GM19324 (cell line): ENCODE measurements around the gene DLGAP5.

Experiments
- ATAC-seq: cut with Tn5 transposase; IDR thresholded peaks from one replicate; pipeline ENCODE4 v1.9.1; 2021; ENCODE audit warnings: mild to moderate bottlenecking, moderate library complexity; ENCODE audit not compliant: unreplicated experiment, low FRiP score

DLGAP5 gene, protein sequence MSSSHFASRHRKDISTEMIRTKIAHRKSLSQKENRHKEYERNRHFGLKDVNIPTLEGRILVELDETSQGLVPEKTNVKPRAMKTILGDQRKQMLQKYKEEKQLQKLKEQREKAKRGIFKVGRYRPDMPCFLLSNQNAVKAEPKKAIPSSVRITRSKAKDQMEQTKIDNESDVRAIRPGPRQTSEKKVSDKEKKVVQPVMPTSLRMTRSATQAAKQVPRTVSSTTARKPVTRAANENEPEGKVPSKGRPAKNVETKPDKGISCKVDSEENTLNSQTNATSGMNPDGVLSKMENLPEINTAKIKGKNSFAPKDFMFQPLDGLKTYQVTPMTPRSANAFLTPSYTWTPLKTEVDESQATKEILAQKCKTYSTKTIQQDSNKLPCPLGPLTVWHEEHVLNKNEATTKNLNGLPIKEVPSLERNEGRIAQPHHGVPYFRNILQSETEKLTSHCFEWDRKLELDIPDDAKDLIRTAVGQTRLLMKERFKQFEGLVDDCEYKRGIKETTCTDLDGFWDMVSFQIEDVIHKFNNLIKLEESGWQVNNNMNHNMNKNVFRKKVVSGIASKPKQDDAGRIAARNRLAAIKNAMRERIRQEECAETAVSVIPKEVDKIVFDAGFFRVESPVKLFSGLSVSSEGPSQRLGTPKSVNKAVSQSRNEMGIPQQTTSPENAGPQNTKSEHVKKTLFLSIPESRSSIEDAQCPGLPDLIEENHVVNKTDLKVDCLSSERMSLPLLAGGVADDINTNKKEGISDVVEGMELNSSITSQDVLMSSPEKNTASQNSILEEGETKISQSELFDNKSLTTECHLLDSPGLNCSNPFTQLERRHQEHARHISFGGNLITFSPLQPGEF

DNA sequence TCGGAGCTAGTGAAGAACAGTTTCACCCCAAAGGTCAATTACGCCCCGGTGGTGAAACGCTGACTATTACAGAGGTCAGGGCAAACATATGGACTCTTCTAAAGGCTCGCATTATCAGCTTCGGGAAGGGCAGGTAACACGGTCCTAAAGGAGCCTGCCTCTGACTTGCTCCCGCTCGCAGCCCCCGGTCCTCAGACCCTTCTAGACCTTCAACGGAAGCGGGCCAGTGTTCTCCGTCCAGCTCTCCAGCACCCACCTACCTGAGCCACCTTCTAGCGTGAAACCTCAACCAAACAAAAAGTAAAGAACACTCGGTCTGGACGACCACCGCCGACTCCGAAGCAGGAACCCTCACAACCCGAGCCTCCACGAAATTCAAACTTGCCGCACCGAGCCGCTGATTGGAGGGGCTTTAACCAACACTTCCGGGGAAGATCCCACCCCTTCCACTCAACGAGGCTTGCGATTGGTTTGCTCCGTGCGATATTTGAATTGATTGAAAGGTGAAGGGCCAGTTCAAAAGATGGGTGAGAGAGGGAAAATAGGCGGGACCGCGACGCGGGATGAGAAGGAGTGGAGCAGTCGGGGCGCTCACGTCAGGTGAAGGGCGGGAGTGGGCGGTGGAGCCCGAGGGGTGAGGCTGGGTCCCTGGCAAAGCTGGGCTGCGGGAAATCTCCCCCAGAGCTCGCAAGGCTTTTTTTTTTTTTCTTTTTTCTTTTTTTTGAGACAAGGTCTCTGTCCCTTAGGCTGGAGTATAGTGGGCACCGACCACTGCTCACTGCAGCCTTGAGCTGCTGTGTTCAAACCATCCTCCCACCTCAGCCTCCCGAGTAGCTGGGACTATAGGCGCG lies at the start of gene DLGAP5:
Gene DLGAP5, minus strand, starts transcription at position 383 of the 851 bp plus-strand sequence. CDS start 2,406 bp downstream, outside the sequence.
- ATAC-seq = peak; percentile 98

DNA sequence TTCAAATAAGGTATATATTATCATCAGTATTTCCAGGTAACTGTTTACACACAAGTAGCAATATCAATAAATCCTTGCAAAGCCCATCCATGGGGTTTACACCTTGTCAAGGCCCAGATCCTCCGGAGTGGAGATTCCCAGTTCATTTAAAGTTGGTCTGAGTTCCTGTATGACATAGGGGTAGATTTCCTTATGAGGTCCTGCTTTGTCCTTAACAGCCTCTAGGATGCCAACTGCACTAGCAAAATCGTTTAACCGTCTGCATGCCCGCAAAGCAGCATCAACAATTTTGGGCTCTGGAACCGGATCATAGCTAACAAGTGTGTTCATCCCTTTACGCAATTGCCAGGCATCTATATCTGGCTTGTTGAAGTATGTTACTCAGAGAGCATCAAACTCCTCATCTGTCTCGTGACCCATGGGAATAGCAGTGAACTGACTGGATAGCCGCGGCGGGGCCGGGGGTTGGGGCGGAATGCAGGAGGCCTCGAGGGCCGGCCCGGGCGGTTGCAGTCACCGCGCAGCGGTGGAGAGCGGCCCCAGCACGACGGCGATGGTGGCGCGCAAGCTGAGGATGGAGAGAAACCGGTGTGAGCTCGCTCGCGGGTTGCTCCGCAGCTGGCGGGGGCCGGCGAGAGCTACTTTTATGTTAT lies 49.3 kb upstream of the DLGAP5 start:
- no peak for ATAC-seq

DNA sequence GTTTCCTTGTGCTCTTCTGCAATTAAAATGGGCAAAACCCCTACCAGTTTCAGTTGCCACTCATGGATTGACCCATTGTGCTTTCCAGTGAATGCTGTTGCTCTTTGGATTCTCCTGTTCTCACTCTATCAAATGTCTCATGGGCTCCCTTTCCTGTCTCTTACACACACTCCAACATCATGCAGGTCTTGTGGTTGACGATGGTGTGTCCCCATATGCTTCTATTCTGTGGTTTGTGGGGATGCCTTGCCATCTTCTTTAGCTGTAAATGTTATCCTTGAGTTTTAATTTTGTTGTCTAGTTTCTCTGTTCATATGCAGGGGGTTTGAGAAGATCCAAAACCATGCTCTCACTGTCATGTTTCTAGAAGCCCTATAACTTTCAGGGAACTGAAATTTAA lies 47.9 kb upstream of the DLGAP5 start:
- ATAC-seq = no peak

DNA sequence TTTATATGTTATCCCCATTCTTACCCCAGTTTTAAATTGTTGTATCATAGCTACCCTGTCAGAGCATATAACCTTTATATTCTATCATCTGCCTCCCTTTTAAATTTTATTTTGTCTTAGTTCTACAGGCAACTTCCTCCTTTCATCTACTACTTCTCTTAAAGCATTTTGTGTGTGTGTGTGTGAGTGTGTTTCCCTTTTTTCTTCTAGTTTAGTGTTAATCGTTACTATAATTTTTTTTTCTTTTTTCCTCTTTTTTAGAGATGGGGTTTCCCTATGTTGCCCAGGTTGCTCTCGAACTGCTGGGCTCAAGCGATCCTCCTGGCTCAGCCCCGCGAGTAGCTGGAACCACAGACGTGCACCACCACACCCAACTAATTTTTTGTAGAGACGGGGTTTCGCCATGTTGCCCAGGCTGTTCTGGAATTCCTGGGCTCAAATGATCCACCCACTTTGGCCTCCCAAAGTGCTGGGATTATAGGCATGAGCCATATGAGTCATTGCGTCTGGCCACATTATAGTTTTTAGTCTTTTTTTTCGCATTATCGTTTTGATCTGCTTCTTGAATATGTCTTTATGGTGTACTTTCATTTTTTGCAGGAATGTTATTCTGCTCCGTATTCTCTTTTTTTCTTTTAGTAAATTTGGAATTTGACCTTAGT lies 46.8 kb upstream of the DLGAP5 start:
- no peak for ATAC-seq

DNA sequence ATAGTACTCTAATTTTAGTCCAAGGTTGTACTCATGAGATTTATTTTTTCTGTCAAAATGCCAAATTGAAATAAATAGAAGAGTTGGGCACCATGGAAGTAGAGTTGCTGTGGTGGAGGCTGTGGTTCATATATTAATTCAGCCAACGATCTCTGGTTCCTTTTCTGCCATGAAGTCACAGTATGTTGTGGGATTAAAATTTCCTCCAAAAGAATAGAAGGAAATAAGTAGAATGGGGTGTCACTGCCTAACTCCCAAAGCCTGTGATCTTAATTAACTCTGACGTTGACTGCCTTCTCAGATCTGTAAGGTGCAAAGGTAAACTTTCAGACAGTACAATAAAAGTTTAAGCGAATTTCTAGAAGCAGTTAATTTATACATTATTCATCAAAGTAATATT lies 42.2 kb upstream of the DLGAP5 start:
- ATAC-seq = no peak

DNA sequence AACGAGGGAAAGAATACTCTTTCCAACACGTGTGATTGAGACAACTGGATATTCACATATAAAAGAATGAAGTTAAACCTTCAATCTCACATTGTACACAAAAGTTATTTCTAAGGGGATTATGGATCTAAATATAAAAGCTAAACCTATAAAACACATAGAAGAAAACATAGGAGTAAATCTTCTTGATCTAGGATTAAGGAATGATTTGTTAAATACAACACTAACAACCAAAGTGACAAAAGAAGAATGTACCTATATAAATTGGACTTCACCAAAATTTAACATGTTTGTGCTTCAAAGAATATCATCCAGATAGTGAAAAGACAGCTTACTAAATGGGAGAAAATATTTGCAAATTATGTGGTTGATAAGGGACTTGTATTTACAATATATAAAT lies 36.9 kb upstream of the DLGAP5 start:
- no peak for ATAC-seq

DNA sequence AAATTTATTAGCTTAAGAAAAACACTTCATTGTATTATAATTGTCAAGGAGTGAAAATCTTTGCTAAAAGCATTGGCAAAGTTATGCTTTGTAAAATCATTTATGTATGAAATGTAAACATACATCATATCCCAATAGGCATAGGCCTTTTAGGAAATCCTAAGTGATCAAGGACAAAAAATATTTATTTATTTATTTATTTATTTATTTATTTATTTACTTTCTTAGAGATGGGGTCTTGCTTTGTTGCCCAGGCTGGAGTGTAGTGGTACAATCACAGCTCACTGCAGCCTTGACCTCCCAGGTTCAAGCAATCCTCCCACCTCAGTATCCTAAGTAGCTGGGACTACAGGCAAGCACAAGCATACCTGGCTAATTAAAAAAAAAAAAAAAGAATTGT lies 32.0 kb upstream of the DLGAP5 start:
- ATAC-seq = no peak

DNA sequence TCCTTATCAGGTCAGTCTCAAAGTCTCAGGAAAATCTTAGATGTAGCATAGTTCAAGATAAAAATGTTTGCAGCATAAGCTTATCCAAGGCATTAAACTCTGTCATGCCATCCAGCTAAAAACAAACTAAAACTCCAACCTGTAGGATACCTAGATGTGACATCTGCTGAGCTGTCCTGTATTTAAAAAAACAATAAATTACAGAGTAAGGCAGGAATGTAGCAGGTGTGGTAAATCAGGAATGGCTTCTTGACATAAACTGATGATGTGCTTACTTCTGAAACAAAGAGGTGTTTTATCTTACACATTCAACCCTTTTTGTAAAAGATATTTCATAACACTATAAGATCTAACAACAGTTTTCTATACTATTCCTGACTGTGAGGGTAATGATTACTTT lies 30.6 kb upstream of the DLGAP5 start:
- no peak for ATAC-seq

DNA sequence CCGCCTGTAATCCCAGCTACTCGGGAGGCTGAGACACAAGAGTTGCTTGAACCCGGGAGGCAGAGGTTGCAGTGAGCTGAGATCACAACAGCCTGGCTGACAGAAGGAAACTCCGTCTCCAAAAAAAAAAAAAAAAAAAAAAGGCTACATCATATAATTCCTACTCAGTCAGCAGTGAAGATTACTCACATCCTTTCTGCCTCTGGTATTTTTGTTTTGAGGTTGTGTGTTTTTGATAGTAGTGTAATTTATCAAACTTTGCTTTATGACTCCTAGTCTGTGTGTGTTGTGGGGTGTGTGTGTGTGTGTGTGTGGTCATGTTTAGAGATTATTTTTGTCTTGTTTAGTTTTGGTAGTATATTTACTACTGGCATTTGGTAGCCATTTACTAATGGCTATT lies 29.8 kb upstream of the DLGAP5 start:
- ATAC-seq = no peak

DNA sequence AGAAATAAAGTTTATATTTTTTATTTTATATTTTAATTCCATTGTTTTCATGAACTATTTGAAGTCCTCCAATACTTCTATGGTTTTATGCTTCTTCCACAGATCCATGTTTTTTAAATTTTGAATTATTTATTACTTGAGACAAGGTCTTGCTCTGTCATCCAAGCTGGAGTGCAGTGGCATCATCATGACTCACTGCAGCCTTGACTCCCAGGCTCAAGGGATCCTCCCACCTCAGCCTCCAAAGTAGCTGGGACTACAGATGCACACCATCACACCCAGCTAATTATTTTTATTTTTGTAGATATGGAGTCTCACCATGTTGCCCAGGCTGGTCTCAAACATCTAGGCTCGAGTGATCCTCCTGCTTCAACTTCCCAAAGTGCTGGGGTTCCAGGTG lies 28.8 kb upstream of the DLGAP5 start:
- ATAC-seq = no peak

DNA sequence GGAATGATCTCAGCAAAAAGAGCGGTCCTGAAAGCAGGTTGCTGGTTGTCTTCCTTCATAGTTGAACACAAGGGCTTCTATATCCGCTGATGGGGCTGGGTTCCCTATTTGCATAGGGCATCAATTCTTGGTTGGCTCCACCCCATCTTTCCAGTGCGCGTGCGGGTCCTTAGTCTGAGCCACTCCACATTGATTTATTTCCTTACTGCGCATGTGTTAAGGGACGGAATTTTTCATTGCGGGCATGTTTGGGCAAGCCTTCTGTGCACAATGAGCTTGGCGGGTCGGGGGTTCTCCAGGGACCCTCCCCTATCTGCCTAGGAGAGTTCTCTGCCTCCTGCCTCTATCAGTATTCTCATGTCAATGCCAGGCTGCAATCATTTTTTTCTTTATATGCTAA lies 21.2 kb upstream of the DLGAP5 start:
- no peak for ATAC-seq

DNA sequence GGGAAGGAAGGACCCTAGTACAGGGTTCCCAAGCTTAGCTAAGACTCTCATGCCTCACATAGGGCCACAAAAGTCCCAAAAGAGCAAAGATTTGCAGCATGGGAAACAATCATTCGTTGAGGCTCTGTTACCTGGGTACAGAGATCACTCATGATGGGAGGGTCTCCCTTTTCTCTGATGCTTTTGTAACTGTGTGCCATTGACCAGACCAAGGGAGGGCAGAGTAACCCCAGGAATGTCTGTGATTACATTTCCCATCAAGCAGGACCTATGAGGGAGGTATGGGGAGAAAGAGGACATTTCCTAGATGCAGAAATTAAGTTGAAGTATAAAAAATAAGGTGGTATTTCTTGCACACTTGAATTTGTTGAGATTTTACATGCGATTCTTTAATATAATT lies 16.4 kb upstream of the DLGAP5 start:
- no peak for ATAC-seq

DNA sequence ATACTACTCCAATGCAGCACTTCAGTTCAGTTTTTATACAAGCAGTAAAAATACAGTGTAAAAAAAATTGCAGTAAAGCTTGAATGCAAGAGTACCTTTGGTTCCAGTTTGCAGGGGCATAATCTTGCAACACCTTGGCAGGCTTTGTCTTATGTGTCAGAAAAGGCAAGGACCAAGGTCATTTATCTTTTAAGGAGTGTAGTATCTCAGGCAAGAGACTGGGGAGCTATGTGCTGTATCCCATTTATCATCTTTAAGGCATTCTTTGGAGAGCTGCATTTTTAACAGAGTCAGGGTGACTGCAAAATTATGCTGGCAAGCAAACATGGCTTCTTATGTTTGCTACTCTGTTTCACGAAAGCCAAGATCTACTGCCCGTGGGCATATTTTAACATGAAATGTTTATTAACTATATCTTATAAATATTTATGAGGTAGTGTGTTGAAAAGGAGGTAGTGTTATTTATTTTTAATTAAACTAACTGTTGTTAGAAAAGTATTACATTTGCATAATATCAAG lies 14.8 kb upstream of the DLGAP5 start:
- no peak for ATAC-seq

DNA sequence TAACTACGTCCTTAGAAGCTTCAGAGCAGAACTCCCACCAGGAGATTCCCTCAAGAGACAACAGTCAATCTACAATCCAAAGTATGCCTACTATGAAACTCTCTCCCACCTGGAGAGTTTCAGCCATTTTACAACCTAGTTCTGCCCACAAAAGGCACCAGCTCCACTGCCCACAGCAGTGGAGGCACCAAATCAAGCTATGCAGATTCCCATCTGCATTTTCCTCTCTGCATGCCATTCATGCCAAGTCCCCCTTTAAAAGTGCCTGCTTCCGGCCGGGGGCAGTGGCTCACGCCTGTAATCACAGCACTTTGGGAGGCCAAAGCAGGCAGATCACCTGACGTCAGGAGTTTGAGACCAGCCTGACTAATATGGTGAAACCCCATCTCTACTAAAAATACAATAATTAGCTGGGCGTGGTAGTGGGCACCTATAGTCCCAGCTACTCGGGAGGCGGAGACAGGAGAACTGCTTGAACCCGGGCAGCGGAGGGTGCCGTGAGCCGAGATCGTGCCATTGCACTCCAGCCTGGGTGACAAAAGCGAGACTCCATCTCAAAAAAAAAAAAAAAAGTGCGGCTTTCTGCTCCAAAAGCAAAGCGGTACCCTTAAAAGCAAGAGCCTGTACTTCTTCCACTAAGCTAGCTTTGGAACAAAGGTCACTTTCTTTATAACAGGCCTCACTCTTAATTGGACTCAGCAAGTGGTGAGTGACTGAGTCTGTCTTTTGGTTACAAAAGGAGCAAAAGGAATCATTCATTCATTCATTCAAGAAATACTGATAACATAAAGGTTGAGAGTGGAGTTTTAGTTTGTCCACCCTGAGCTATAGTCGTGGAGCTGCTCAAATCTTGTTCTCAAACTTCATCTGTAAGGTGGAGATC lies 10.1 kb upstream of the DLGAP5 start:
- no peak for ATAC-seq

DNA sequence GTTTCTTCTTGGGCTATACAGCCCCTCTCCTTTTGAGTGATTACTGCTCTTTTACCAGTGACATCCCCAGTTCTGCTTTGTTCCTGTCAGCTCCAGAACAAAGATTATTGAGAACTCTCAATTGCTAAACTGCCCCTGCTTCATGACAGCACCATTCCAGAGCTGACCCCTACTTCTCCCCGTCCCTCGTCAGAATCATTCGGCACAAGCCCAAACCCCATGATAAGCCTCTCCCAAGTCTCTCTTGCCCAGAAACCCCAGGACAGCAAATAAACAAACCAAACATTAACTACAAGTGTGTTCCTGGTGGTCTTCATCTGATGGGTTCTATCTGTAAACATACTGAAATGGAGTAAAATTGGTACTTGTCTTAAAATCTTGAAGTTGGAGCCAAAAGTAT lies 9.3 kb upstream of the DLGAP5 start:
- ATAC-seq = no peak

DNA sequence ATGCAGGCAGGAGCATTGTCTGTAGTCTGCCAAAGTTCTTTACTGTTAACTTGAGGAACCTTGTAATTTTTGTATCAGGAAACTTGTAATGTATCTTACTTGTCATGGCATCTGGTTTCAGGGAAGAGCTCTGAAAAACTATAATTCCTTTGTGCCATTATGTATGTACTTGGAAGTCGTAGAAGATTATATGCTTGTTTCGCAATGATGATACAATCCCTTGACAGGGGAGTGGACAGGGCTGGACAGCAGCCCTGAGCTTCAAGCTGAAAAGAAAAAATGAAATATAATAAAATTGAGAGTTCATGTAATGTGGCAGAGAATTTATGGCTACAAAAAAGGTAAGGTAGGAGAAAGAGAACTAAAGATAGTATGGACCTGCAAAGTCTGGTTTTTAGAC lies 7.4 kb upstream of the DLGAP5 start:
- no peak for ATAC-seq

DNA sequence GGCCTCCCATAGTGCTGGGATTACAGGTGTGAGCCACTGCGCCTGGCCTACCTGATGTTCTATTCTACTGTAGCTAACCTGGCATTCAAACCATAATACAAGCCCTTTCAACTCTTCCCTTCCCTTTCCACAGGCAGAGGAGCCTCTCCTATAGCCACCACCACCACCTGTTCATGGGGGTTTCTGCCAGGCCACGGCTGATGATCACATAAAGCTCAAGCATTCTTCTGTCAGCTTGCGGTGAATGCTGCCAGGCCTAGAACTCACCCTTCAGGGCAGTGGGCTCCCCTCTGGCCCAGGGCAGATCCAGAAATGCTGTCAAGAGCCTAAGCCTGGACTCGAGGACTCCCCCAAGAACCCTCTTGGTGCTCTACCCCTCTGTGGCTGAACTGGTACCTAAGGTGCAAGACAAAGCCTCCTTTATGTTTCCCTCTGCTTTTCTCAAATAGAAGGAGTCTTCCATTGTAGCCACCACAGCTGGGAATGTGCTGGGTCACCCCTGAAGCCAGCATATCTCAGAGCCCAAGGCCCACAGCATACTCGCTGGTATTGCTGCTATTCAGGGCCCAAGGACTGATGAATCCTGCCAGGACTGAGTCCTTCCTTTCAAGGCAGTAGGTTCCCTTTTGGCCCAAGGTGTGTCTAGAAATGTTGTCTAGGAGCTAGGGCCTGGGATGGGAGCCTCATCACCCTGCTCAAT lies 3.4 kb upstream of the DLGAP5 start:
- ATAC-seq = no peak

DNA sequence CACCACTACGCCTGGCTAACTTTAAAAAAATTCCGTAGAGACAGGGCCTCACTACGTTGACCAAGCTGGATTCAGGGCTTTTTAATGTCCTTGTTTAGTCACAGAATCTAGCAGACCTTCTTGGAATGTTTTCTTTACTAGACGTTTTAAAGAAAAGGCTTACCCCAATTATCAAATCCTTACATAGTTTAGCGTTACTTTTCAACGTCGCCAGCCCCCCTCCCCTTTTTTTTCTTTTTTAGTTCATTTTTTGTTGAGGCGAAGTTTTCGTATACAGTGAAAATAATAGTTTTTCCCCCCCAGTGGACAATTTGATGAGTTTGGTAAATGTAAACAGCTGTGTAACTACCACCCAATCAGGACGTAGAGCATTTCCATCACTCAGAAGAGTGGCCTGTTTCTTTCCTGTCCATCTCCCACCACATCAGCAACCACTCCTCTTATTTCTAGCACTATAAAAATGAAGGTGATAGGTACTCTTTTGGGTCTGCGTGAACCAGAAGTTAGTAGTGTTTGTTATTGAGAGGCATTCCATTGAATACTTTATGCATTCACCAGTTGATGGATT lies 753 bp upstream of the DLGAP5 start:
- ATAC-seq = no peak
